CD4-positive, alpha-beta T cell treated with Interleukin-4 for 4 hours (primary cell): ENCODE results near the gene FASTK.

ENCODE experiments used
- DNase-seq: peaks from one replicate; pipeline ENCODE4 v3.0.0-alpha.2; 2020

FASTK gene

DNA sequence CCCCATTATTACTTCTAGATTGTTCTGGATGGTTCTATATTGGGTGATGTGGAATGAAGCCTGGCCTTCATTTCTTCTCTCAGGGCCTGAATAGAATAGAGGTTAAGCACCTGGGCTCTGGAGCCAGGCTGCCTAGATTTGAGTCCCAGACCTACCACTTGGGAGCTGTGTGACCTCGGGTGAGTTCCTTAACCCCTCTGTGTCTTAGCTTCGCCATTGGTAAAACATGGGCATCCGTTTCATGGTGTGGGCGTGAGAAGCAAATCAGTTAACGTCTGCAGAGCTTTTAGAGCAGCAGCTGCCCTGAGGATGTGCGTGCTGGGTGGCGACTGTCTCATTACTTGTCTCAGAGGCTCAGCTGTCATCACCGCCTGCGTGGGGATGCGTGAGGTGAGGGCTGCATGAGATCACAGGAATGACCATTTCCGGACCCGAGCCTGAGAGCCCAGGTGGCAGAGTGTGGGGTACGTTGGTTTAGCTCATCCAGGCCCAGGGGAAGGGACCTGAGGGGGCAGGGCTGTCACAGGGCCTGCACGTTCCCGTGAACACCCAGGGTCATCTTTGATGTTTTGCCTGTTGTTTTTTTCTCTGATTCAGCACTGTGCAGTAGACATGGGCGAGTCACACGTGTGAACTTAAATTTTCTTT, 15.3 kb upstream of the FASTK start:
- no peak for DNase-seq

DNA sequence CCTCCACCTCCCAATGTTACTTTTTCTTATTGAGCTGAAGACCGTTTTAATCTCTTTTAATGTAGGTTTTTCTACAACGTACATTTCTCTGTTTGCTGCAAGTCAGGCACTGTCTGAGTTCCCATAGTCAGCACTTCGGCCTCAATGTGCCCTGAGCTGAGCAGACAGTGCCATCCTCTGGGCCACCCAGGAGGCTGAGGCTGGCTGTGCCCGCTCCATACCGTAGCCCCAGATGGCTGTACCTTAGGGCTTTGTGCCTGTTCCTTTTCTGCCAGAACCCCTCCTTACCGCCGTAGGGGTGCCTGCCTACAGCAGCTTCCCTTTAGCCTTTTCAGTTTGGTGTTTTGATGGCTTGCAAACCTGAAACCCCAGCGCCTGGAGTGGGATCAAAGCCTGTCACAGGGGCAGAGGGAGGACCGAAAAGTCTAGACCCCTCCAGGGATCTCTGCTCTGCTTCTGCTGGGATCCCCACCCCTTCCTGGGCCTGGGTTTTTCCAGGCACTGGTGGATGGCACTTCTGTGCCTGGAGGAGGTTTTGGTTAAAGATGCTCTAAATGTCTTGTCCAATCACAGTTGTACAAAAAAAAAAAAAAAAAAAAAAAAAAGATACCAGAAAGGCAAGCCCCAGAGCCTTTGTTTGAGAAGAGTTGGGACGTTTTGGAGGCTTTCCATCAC, 14.7 kb upstream of the FASTK start:
- no peak for DNase-seq

DNA sequence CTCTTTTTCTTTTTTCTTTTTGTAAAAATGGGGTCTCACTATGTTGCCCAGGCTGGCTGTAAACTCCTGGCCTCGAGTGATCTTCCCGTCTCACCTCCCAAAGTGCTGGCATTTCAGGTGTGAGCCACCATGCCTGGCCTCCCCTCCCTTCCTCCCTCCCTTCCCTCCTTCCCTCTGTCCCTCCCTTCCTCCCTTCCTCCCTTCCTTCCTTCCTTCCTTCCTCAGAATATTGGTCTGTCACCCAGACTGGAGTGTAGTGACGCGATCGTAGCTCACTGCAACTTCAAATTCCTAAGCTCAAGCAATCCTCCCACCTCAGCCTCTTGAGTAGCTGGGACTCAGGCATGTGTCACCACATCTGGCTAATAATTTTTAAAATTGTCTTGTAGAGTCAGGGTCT, 14.1 kb upstream of the FASTK start:
- DNase-seq: no peak

DNA sequence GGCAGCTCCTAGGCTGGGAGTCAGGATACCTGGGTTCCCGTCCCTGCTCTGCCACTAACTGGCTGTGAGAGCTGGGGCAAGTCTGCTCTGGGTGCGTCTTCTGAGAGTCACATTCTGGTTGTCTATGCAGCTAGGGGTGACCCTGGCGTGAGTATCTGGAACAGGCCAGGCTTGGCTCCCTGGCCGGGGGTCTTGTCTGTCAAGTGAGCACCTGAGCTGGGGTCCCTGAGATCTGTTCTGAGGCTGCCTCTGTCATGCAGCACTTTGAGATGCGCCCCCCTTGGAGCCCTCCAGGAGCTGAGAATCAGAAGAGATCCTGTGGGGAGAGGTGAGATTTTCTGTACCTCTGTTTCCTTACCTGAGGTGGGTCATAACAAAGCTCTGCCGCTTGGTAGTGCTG, 13.1 kb upstream of the FASTK start:
- no peak for DNase-seq

DNA sequence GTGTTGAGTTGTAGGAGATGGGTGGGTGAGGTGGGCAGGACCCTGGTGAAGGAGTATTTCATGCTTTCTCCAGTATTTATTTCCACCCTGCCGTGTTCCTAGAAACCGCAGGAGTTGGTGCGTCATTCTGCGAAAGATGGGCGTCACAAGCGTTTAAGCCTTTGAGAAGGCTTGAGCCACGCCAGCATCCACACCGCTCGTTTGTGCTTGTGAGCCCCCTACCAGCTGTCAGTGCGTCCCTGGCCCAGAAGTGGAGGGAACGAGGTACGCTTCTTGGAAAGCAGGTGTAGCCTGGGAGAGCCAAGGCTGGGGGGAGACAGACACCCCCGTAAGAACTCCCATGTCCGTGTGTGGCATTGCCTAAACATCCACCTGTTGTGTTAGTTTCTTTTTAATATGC, 11.4 kb upstream of the FASTK start:
- no peak for DNase-seq

DNA sequence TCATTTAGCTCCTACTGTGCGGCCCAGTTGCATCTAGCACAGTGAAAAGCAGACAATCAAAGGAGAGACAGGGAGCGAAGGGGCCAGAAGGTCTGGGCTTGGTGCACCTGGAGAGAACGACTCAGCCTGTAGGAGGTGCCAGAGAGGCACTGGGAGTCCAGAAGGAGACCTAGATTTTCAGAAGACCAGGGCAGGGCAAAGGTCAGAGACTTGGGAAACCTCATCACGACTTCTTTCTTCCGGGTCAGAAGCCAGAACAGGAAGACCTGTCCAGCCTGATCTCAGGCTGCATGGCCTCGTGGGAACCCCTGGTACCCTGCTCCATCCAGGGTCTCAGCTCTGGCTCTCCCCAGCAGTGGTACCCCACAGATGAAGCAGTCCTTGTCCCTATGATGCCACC, 10.8 kb upstream of the FASTK start:
- DNase-seq: no peak

DNA sequence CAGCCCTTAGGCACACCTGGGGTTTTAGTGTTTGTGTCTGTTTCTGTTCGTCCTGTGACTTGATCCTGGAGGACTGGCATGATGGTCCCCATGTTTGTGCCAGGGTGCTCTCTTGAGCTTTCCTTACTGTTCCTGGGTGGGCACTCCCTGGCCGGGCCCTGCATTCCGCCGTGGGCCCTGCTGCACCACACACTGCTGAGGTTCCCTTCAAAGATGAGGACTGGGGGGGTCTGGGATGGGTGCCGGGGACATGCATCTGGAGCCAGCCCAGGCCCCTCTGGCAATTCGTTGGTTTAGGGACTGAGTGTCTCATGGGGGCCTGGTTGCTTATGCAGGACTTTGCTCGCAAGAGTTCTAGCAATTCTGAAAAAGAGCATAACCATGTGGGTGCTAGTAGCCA, 10.4 kb upstream of the FASTK start:
- no peak for DNase-seq

DNA sequence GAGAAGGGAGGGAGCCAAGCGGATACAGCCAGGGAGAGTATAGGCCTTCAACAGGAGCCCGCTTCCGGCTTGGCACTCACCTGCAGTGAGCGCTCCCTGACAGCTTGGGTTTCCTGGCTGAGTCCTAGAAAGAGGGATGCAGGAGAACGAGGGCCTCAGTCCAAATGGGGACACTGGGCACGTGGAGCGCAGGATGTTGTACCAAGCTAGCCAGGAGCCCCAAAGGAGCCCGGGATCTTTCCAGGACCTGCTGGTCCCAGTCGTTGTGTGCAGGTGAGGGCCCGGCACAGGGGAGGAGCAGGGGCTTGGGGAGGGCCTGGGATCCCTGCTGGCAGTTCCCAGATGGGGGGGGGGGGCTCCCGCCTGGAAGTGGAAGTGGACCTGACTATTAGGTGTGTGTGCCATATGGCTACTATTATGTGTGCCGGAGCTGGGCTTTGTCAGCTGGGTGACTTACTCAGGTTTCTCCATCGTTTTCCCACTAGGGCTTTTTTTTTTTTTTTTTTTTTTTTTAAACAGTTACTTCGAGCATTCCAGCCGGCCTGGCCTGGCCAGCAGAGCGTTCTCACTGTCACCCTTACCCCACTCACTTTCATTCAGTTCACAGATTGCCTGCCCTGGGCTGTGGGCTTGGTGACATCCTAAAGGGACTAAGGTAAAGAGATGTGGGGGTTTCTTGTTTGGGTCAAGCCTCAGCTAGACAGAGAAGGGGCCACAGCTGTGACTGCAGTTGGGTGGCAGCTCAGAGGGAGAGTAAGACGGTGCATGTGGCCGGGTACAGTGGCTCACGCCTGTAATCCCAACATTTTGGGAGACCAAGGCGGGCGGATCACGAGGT, 9.5 kb upstream of the FASTK start:
- no peak for DNase-seq

DNA sequence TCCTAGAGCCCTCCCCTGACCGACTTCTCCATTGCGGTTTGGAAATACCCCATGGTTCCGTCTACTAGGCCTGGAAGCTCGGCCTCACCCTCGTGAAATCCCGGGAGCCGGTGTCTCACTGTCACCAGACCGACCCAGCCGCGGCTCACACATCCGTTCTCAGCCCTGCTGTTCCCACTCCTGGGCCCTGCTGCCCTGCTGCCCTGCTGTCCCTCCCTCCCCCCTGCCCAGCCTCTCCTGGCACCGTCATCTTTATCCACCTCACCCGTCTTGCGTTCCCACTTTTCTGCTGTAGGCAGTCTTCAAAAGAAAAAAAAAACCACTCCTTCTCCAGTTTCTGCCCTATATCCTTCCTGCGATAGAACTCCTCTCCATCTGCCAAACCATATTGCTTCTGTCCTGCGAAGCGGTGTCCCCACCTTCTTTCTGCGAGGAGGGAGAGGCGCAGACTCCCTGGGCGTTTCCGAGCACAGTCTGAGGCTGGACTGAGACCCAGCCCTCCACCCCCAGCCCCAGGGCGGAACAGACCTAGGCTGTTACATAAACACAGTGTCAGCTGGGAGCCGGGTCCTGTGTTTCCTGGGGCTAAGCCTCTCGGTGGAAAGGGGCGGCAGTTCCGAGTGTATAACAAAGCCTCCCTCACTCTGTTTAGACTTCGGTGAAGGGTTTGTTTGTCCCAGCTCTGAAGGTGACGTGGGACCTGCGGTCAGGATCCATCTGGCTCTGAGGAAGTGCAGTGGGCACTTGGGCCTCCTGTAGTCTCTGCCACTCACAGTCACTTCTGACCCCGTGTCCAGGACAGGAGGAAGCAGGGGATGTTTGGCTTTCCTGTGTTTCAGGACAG, 8.5 kb upstream of the FASTK start:
- peak; percentile 22 for DNase-seq

DNA sequence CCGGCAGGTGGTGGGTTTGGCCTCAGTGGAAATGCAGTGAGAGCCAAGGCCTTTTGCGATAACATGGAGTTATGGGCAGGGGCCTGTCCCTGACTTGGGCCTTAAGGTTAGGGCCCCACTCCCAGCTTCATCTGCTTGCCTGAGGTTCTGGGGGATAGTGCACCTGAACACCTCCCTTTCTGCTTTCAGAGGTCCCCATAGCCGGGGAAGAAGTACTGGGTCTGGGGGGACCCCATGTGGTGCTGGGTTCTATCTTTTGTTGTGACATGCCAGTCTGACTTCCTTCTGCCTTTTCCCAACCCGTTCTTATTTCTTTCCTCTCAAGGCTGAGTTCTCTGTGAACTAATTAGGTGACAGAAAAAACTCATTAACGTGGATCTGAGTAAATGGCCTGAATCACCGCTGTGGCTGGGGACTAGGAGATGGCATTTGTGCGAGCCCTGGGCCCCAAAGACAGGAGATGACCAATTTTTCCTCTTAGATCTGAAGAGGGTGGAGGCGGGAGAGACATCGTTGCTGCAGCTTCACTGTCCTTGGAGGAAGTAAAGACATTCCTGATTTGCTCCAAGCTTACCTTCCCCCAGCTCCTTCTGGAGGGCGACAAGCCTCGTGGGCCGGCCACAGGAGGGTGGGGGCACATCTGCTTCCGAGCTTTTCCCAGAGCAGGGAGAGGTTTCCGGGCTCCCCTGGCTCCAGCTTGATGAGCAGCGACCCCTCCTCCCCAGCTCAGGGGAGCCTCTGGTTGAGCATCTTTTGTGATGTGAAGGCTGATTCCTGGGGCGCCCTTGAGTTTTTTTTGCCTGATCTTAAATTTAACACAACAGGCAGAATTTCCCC, 7.6 kb upstream of the FASTK start:
- no peak for DNase-seq

DNA sequence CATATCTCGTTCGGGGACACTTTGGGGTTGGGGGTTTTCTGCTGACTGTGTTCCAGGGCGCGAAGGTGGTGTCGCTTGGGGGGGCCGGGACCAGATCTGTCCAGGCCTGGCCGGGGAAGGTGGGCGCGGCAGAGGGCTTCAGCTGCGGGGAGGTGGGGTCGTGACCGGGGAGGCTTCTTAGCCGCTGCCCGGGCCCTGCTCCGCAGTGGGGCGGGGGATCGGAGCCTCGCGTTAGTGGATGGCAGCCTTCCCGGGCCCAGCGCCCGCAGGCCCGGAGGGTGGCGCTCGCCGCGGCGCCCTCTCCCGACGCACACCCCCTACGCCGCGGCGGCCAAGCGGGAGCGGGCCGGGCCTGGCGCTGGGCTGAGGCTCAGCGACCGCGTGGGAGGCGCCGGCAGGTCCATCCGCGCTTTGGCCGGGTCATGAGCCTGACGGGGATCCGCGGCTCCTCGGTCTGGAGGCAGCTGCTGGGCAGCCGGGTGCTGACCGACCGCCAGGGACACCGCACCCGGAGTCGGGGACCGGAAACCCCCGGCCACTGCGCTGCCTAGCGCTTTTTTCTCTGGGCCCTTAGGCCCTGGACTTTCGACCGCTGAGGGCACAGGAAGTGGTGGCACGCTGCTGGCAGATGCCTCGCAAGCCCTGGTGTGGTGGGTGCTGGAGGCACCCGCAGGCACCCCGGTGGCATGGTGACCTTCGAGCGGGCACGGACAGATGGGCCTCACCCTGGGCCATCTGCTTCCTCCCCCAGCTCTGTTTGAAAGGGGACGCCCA, 6.8 kb upstream of the FASTK start:
- no peak for DNase-seq

DNA sequence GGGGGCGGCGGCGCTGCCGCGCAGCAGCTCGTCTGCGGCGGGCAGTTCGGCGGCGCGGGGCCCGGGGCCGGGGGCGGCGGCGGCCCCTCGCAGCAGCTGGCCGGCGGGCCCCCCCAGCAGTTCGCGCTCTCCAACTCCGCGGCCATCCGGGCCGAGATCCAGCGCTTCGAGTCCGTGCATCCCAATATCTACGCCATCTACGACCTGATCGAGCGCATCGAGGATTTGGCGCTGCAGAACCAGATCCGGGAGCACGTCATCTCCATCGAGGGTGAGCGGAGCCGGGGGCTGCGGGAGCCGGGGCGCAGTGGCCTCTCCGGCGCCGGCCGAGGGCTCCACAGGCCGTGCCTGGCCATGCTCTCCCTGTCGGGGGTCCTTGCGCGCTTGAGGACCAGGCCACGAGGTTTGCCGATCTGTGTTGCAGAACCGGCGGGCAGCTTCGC, 6.2 kb upstream of the FASTK start:
- DNase-seq: no peak

DNA sequence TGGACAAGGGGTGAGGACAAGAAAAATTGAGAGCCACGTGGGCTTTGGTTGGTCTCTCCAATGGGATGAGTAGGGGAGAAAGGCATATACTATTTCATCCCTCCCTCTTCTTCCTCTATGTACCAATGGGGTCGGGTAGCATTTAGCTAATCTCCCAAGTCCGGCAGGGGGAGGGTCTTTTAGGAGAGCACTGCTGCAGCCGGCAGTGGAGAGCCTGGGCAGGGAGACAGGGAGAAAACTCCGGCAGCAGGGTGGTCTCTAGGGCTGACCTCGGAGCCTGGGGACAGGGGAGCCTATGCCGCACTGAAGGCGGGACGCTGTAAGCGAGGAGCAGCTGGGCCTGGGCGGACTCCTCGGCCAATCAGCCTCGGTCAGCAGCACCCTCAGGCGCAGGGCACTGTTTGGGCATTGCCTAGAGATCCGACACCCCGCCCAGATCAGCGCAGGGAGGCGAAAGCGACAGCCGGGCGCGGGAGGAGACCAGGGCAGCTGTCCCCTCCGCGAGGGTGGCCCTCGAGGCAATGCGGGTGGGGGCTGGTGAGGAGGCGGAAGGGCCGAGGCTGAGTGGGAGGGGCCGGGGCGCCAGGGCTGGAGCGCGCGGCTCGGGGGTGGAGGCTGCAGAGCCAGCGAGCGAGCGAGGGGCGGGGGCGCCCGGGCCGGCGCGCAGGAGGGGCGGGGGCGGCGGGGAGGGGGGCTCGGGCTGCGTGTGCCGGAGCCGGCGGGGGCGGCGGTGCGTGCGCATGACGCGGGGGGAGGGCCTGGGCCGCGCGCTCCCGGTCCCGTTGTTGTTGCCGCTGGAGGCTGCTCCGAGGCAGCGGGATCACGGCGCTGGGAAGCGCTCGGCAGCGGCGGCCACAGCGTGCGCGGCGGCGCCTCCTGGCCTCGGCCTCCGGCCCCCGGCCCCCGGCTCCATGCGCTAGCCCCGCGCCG, 5.3 kb upstream of the FASTK start, which contains the start of gene AGAP3:
TSS of gene AGAP3 (plus strand) at position 785 of the 930 bp plus-strand sequence. CDS start 267 bp downstream, outside the sequence.
- DNase-seq: peak; percentile 39

DNA sequence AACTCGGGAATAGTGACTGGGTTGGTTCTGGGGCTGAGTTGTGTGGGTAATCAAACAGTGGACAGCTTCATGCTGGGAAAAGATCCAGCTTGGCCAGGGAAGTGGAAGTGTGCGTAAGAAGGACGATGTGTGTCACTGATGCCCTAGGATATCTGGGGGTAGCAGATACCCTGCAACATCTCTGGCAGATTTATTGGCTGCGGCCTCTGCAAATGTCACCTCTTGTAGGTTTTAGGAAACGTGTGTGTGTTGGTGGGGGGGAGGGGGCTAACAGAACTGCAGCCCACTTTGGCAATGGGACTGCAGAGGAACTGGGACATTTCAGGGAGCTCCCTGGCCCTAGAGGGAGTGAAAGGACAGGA, 4.7 kb upstream of the FASTK start:
- DNase-seq: no peak

DNA sequence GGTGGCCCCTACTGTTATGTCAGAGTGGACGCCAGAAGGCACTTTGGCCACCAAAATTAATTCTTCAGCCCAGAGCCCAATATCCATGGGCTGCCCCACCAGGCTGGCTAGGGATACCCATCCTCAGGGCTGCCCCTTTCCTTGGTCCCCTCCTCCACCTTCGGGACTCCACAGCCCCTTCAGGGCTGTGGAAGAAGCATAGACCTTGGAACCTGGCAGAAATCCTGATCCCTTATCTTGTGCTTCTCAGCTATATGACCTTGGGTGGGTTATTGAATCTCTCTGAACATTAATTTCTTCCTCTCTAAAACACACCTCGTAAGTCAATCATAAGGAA, 3.2 kb upstream of the FASTK start:
- DNase-seq: no peak

DNA sequence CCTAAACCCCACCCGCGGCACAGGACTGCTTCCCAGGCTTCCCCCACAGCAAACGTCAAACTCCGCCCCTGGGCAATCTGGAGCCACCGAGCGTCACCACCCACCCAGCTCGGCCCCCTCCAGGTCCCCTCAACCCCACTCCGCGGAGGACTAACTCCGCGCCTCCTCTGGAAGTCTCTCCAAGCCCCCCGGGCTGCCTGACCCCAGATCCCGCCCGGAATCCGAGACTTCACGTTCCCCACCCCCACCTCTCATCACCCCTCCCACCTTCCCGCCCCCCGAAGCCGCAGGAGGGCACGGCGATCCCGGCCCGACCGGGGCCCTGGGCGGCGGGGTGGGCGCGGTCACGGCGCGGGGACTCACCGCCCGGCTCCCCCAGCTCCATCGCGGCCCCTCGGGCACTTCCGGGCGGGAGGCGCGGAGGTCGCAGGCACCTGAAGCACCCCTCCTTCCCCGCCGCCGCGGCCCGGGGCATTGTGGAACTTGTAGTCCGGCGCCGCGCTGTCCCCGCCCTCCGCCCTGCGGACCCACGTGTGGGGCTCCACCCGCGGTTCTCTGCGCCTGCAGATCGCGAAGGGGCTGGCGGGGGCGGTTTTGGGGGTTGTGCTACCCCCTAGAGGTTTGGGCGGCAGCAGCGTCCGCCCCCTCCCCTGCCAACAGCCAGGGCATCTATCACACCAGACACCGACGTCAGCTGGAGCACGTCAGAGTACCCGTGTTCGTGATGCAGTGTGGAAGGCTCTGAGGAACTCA, 2.6 kb upstream of the FASTK start, which contains the start of gene TMUB1:
TSS of gene TMUB1 (minus strand) at position 423 of the 753 bp plus-strand sequence. CDS start 930 bp downstream, outside the sequence.
- peak; percentile 85 for DNase-seq

DNA sequence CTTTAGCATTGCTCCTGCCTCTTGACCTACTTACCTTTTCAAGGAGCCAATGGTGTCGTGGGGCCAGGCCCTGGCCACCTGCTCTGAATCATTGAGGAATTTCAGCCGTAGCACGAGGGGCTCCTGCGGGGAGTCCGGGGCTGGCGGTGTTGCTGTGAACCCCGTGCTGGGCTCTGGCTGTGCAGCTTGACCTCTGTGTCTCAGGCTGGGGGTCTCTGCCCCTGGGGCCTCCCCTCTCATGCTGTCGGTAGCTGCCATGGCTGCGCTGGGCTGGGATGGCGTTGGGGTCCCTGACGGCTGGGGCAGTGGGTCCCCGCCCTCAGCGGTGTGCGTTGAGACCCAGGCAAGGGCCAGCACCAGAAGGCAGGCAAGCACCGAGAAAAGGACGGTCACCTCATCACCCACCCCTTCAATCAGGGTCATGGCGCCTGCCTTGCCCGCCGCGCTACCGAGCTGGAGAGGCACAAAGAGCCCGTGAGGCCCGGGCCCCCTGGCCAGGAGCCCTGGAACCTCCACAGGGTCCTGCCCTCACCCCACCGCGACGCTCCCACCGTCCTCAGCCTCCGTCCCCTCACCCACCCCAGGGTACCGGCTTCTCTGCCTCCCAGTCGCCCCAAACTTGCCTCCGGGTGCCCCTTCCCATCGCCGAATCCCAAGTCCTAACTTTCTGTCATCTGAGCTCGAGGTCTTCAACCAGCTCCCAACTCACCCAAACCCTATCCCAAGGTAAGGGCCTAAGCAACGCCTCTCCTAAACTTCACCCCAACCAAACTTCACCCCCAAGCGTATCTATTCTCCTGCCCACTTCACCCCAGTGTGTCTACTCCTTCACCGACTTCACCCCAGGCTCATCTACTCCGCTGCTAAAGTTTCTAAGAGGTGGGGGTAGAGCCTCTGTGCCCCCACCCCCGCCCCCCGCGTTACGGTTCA, 1.8 kb upstream of the FASTK start:
- no peak for DNase-seq
